AG10803 (cell line): Measurements from ENCODE around the gene CFAP410.

ENCODE experiments used
- DNase-seq: peaks from one replicate; pipeline ENCODE4 v3.0.0; 2010; ENCODE audit warnings: low read depth
- H3K4me3 ChIP-seq: 2 replicates; pipeline ENCODE4 v1.5.1; 2011; ENCODE audit warnings: mild to moderate bottlenecking, low read length, control low read depth
- CTCF ChIP-seq: conservative IDR thresholded peaks from 2 replicates; pipeline ENCODE4 v1.5.1; 2011; ENCODE audit warnings: mild to moderate bottlenecking, low read length, control low read depth, inconsistent platforms

The CFAP410 gene

GRCh38 chr21:44360159-44360558, 21.0 kb upstream of the CFAP410 start:
- no peak overlapping the region for H3K4me3 ChIP-seq
- TF ChIP-seq CTCF = no peak
- DNase-seq = no peak

- TF ChIP-seq CTCF = no peak
- no peak overlapping the region for H3K4me3 ChIP-seq
- DNase-seq = no peak
Observed at GRCh38 chr21:44359396-44359795, 20.2 kb upstream of the CFAP410 start.

GRCh38 chr21:44357064-44357837, 18.1 kb upstream of the CFAP410 start:
- H3K4me3 ChIP-seq = no peak overlapping the region
- TF ChIP-seq CTCF = no peak
- DNase-seq = no peak

GRCh38 chr21:44356636-44357035, 17.4 kb upstream of the CFAP410 start:
- DNase-seq = no peak
- no peak for TF ChIP-seq CTCF
- H3K4me3 ChIP-seq = no peak overlapping the region

GRCh38 chr21:44356160-44356559, 17.0 kb upstream of the CFAP410 start:
- no peak for TF ChIP-seq CTCF
- DNase-seq = no peak
- H3K4me3 ChIP-seq = no peak overlapping the region

- no peak for TF ChIP-seq CTCF
- no peak overlapping the region for H3K4me3 ChIP-seq
- DNase-seq = no peak
Observed at GRCh38 chr21:44354775-44355771, 15.9 kb upstream of the CFAP410 start.
